Breast epithelium (tissue), 3 donors: ENCODE results near the gene CCDC14.

Source experiments
- CTCF ChIP-seq, 3 donors: fragments of 450-650 bp; IDR thresholded peaks; one replicate each; pipeline ENCODE4 v1.5.1; 2016 to 2017; ENCODE audit warnings: antibody characterized with exemption in 3 of 3, mild to moderate bottlenecking in 3 of 3, moderate library complexity in 3 of 3
- POLR2A ChIP-seq: fragments of 450-650 bp; IDR thresholded peaks from one replicate; pipeline ENCODE4 v1.6.1; 2016; ENCODE audit warnings: antibody characterized with exemption, mild to moderate bottlenecking, moderate library complexity
- POLR2AphosphoS5 ChIP-seq, 3 donors: sonication (generic); formaldehyde crosslinking; IDR thresholded peaks; one replicate each; pipeline ENCODE4 v1.6.1; 2017; ENCODE audit warnings: antibody characterized with exemption in 3 of 3

GRCh38 chr3:123870033-123870432 is 91.0 kb downstream of the CCDC14 start:
- TF ChIP-seq POLR2AphosphoS5 (IDR thresholded peaks at IDR 0.05): no peak
- no peak for TF ChIP-seq CTCF (IDR thresholded peaks at IDR 0.05)
- TF ChIP-seq POLR2A: no peak
